DMS114 treated with DMSO at 0.1 percent for 48 hours (cell line): ENCODE results near the gene ICAM5.
"Not testable (repeated sequence)": the region's sequence is repeated elsewhere in the genome, so short reads cannot be mapped to it uniquely, and the experiment has no call there.

ENCODE experiments used
- DNase-seq: peaks from one replicate; lab custom pipeline; 2025; ENCODE audit not compliant: unreplicated experiment; lab: John Stamatoyannopoulos, UW

ICAM5 gene

DNA sequence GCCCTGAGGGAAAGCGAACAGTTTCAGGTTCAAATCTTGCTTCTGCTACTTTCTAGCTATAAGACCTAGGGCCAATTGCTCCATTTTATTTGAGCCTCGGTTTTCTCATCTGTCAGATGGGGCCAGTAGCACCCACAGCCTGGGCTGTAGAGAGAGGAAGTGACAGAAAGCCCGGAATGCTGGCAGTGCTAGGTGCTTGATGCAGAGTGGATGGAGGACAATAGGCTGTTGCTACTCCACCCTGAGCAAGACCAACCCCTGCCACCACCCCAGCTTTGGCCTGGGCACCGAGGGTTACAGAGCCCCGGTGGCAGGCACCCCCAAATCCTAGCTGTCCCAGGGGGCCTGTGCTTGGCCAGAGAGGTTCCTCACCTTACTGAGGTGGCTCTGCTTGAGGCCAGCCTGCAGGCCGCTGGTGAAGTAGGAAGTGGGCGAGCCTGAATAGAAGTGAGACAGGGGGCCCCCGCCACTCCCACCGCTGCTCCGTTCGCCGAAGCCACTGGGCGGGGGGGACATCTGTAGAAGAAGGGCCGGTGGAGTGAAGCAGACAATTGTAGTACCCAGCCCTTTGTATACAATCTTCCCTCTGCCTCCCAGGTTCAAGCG lies 28.2 kb downstream of the ICAM5 start:
- no peak for DNase-seq

DNA sequence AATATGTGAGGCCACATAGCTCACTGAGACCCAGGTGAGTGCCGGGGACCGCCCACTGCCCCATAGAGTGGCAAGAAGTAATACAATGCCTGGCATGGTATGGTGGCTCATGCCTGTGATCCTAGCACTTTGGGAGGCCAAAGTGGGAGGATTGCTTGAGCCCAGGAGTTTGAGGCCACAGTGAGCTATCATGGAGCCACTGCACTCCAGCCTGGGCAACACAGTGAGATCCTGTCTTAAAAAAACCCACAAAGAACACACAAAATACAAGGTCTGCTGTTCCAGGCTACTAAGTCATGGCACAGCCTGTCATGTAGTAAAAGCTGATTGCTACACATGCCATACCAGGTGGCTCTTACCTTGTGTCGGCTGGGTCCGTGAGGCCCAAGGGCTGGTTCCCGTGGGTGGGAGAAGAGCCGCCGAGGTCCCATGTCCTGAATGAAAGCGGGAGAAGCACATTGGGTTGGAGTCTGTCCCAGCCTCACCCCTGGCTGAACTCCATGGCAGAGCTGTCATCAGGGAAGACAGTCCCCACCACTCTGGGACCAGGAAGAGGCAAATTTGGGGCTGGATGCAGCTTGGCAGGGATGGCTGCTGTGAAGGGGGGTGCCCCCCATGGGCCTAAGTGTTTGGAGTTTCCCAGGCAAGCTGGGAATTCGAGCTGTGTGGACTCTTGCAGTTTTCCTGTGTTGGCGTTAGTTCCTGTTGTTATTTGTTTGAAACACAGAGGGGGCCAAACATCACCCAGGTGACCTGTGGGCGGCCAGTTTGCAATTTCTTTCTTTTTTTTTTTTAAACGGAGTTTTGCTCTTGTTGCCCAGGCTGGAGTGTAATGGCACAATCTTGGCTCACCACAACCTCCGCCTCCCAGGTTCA lies 29.3 kb downstream of the ICAM5 start:
- DNase-seq: no peak

DNA sequence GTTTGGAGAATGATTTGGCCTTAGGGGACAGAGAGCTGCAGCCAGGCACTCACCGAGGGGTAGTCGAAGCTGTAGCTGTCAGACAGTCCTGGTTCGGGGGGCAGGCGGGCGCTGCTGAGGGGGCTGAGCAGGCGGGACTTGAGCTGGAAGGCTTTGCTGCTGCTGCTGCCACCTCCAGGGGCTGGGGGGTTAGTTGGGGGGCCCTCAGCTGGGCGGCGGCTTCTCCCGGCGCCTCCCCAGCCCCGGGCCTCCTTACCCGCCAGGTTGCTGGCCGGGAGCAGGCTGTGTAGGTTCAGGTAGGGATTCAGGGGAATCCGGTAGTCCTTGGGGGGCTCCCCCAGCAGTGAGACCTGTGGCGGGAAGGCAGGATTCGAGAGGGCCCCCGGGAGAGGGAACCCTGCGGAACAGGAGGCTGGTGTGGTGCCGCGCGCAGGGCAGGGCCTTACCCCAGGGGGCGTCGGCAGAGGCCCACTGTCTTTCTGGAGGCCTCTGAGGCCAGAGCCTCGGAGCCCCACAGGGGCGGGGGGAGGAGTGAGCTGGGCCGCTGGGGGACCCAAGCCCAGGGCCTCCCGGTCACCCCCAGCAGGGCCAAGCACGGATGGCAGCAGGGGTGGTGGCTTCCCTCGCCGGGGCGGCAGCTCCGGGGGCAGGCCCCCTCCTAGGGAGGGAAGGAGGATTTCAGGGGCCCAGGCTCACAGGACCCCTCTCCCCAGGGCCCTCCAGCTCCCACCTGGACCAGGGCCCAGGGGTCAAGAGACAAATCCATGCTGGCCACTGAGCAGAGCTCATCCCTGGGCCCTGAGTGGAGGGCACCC lies 31.1 kb downstream of the ICAM5 start:
- DNase-seq: no peak

DNA sequence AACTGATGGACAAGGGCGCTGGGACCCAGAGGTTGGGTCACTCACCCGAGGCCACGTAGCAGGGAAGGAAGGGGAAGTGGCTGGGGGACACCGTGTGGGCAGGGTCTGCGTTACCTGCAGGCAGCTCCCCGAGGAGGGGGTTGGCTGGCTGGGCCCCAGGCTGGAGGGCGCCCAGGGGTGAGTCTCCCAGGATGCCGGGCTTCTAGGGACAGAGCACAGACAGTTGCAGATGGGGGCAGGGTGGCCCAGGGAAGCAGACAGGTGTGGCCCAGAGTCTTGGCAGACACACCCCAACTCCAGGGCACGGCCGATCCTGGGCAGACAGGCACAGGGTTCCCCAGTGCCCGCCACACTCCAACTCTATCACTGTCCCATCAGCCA lies 31.7 kb downstream of the ICAM5 start:
- DNase-seq: no peak

DNA sequence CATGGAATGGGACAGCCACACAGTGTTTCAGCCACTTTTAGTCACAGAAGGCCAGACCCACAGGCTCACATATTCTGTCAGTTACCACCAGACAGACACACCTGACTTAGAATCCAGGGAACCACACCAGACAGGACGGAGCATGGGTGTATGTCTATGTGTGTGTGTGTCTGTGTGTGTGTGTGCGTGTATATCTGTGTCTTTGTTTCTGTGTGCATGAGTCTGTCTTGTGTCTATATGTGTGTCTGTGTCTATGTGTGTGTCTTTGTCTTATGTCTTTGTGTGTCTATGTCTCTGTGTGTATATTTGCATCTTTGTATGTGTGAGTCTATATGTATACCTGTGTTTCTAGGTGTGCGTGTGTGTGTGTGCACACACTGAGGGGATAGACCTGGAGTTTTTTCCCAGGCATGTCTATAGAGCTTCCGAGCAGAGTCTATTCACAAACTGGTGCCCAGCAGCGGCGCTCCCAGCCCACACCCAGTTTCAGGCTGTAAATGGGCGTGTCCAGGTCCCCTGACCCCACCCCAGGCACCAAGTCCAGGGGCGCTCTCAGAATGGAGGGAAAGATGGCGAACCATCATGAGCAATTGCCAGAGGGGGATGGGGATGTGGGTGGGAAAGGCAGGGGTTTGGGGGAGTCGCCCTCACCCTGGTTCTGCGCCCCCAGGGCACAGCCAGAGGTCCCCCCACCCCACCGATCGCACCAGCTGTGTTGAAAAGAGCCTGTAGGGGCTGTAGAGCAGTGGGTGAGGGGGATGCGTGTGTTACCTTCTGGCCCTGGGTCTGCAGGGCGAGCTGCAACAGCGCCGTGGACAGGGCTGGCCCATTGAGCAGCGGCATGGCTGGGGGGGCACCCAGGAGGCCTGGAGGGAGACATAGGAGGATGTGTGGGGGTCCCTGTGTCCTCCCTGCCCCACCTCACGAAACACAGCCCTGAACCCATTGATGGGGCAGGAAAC lies 32.4 kb downstream of the ICAM5 start:
- no peak for DNase-seq

DNA sequence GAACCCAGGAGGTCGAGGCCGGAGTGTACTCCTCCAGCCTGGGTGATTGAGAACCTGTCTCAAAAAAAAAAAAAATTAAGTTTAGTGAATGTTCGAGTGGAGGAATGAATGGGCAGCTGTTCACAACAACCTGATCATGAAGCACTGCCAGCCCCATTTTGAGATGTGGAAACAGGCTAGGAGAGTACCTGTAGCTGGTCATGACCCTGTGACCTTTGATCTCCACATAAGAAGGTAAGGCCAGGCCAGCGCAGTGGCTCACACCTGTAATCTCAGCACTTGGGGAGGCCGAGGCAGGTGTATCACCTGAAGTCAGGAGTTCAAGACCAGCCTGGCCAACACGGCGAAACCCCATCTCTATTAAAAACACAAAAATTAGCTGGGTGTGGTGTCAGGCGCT lies 36.0 kb downstream of the ICAM5 start:
- no peak for DNase-seq

DNA sequence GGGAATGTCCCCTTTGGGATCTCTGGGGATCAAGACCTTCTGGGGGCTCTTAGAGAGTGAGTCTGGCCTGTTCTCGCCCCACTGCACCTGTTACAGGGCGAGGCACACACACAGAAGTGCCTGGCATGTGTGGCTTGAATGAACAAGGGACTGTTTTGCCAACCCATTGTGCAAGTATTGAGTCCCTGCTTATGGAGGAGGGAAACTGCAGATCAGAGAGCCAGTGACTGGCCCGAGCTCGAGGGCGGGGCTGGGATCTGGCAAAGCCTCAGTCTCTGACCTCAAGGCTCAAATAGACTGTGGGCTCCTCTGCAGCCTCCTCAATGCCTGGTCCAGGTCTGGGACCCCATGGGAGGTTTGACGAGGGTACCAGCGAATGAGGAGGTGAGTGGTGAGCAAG lies 38.0 kb downstream of the ICAM5 start:
- DNase-seq: no peak

DNA sequence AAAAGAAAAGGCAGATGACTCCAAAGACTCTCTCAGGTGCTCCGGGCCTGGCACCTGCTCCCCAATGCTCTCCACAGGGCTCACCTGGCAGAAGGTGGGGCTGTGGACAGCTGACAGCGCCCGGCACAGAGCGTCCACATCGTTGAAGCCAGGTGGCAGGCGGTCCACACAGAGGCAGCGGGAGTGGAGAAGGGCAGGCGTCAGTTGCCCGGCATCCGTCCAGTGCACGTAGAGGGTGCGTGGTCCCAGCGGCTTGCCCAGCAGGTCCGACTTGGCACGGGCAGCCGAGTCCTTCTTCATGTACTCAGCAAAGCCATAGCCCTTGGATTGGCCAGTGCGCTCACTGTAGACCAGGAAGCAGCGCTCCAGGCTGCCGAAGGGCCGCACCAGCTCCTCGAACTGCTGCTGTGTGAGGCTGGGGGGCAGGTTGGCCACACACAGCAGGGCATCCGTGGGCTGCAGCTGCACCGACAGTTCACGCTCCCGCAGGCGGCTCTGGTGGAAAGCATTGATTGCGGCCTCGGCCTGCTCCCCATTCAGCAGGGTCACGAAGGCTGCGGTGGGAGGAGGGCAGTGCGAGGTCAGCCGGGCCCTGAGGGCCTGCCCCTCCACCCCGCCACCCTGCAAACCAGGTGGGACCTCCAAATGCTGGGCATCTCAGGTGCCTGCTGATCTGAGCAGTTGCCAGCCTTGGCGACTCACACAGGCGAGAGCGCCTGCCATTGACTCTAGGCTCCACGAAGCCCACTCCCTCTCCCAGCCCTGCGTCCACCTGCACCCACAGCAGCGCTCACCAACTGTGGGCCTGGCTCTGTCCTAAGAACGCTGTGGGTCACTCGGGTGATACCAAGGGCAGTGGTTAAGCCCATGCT lies 39.0 kb downstream of the ICAM5 start:
- DNase-seq: no peak

DNA sequence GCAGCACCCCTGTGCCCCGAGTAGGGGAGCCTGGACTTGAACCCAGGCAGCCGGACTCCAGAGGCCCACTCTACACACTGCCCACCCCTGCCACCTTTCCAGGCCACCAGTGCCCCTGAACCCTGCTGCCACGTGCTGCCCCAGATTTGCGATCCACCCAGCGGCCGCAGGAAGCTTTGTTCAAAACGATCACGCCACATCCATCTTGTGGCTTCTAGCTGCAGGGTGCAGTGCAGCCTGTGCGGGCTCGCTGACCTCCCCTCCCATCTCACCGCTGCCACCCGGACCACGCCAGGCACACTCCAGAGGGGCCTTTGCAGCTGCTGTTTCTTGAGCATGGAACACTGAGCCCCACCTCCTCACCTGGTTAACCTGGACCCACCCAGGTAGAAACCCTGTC lies 39.8 kb downstream of the ICAM5 start:
- DNase-seq: no peak

DNA sequence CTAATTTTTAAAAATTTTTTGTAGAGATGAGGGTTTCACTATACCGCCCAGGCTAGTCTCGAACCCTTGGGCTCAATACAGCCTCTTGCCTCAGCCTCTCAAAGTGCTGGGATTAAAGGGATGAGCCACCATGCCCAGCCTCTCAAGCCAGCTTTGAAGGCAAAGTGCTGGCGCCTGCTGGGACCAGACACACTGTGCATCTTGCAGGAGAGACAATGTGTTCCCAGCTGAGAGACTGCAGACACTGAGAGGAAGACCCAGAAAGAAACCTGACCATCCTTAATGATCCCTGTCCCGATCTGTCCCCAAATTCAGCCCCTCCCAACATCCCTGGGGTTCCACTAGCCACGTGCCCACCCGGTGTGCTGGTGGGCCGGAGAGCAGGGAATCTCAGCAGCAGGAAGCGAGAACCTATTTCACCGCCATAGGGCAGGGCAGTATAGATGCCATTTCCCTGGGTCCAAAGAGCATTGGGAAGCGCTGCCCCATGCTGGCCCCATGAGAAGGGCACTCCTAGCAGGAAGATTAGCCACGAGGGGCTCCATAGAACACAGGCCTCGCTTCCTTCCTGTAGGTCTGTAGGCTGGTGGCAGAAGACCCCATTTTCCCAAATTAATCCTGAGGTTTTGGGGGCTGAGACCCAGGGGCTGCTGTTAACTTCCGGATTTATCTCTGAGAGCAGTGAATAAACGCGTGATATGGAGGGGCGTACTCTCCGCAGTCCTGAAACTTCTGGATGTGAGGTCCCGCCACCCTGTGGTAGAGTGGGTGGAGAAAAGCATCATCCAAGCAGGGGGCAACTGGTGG lies 42.6 kb downstream of the ICAM5 start:
- no peak for DNase-seq

DNA sequence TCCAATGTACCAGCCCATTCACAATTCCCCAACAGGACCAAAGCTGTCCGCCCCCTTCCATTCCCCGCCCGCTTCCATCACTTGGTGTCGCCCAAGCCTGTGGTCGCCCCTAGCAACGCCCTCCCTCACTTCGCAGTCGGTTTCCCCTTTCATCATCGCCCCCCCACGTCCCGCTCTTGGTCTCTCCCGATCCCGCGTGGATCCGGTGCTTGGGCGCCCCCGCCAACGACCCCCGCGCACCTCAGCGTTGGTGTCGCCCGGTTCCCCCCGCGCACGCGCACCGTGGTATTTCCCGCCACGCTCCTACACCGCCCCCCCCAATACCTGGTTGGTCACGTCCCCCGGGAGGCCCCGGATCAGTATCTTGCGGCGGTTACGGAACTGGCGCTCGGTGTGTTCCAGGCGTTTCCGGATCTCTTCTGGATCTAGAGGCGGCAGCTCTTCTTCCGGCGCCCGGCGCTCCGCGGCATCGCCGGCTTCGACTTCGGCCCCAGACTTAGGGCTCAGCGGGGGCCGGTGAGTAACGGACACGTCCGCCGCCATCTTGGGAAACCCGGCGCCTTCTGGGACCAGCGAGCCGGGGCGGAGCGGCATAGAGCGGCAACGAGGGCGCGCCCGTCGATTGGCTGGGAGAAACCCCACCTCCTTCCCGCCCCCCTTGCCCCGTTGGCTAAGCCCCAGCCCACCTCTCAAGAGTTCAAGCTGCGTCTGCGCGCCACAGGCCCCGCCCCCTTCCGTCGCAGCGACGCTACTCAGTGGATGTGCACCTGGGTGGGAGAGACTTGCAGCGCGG lies 43.4 kb downstream of the ICAM5 start, which contains the start of gene RAVER1:
TSS of gene RAVER1 (minus strand) at position 565 of the 793 bp plus-strand sequence. CDS start at position 543, 22 bp downstream.
- peak; percentile 76 for DNase-seq

DNA sequence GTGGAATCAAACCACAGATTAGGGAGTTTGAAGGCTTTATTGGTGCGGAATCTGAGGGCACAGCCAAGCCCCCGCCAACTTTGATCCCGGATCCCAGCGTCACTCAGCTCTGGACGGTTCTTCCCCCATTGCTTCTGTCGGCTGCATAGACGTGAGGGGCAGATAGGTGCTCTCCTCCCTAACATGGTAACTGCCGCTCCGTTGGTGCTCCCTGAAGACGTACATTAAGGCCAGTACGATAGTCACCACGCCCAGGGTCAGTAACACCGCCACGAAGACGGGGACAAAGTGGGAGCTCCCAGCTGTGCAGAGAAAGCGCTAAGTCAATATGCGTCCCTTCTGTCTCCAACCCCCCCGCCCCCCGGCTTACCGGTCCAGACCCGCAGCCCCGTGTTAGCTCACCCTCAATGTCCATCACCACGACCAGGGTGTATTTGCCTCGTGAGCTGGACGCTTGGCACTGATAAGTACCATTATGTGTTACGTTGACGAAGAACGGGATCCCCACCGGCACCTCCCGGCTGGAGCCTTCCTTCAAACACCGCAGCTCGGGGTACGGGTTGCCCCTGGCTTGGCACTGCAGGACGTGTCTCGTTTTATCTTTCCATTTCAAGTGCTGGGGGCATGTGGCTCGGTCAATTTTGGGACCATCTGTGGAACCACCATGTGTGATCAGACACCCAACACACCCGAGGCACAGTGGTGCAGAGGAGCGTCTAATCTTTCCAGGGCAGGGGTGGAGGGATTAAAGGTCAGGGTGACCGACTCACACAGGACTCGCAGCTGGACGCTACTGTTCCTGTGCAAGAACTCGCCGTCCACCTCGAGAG lies 44.2 kb downstream of the ICAM5 start:
- DNase-seq: no peak

DNA sequence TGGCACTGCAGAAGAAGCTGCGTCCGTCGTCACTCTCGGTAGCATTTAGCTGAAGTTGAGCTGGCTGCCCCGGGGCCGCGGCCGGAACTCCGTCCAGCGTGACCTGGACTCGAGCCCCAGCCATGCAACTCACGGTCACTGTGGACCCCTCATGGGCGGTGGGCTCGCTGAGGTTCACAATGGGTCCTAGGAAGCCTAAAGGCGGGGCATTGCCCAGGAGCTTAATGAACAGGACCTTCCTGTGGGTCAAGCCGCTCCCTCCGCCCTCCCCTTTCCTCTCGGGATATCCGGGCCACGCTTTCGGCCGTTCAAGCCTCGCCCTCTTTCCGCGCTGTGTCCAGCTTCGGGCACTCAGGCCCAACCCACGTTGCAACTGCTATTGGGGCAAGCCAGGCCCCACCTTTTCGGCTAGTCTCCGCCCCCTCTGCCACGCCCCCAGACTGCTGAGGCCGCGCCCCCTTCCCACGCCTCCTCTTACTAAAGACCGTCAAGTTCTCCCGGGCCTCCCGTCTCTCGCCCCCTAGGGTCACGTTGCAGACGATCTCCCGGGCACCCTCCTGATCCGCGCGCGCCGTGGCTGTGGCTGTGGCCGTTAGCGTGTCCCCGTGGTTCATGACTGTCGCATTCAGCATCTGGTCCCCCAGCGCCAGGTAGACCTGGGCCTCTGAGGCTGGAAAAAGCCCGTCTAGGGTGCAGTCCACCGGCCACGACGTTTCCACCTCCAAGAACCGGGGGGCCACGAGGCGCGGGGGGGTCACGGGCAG lies 45.0 kb downstream of the ICAM5 start:
- DNase-seq: peak; percentile 68

DNA sequence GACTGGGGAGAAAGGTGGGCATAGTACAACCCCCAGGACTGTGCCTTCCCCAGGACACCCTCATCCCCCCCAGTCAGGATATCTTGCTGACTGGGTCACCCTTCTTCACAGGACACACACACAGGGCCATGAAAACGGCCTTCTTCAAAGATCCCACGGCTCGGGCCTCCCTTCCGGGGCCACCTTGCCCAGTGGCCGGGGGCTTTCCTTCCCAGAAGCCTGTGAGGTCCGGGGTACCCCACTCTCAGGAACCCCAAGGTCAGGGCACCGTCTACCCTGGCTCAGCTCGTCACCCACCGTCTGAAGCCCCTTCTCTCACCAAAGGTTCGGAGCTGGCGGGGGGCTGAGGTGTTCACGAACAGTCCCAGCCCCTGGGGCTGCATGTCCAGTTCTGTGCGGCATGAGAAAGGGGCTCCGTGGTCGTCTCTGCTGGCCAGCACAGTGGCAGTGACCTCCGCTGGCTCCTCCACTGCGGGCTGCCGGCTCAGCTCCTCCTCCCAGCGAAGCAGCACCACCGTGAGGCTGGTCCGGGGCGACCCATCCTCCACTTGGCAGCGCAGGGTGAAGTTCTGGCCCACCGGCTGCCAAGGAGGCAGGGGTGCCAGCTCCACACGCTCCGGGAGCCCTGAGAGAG lies 45.7 kb downstream of the ICAM5 start:
- no peak for DNase-seq

DNA sequence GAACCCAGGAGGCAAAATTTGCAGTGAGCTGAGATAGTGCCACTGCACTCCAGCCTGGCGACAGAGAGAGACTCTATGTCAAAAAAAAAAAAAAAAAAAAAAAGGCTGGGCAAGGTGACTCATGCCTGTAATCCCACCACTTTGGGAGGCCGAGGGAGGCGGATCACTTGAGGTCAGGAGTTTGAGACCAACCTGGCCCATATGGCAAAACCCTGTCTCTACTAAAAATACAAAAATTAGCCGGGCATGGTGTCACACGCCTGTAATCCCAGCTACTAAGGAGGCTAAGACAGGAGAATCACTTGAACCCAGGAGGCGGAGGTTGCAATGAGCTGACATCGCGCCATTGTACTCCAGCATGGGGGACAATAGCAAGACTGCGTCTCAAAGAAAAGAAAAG lies 47.0 kb downstream of the ICAM5 start:
- not testable (repeated sequence) for DNase-seq

DNA sequence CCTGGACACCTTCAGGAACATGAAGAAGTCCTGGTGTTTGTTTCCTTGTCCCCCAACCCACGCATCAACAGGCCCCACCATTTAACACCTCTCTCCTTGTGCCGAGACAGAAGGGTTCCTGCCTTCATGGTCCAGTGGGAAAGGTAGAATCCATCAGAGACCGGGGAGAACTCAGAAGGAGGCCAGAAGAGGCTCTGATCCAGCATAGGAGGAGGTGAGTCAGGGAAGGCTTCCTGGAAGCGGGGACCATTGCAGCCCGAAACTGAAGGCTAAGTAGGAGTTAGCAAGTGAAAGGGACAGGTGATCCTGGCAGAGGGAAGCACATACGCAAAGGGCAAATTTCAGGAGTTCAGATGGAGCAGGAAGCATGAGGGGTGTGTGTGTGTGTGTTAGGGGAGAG lies 49.2 kb downstream of the ICAM5 start:
- no peak for DNase-seq
